ENCODE measurements around the gene MAML3.
A peak's percentile ranks its signal among the peaks of the same experiment; 100 is the strongest.

The MAML3 gene

GRCh38 chr4:140151699-140152012 is 2.3 kb downstream of the MAML3 start:
- TF ChIP-seq NFIC (IDR thresholded peaks at IDR 0.05), result no peak
- no peak for TF ChIP-seq RAD21 (IDR thresholded peaks at IDR 0.05; ENCODE audit: low read depth)
- TF ChIP-seq TAF1 (IDR thresholded peaks at IDR 0.05; ENCODE audit: low read depth), result no peak
- peak; percentile 32; the same call in 1 of the 2 replicates for TF ChIP-seq ZBTB7A (IDR thresholded peaks at IDR 0.05; ENCODE audit: low read depth)
- TF ChIP-seq REST (IDR thresholded peaks at IDR 0.05; ENCODE audit: low read depth), result no peak

DNA sequence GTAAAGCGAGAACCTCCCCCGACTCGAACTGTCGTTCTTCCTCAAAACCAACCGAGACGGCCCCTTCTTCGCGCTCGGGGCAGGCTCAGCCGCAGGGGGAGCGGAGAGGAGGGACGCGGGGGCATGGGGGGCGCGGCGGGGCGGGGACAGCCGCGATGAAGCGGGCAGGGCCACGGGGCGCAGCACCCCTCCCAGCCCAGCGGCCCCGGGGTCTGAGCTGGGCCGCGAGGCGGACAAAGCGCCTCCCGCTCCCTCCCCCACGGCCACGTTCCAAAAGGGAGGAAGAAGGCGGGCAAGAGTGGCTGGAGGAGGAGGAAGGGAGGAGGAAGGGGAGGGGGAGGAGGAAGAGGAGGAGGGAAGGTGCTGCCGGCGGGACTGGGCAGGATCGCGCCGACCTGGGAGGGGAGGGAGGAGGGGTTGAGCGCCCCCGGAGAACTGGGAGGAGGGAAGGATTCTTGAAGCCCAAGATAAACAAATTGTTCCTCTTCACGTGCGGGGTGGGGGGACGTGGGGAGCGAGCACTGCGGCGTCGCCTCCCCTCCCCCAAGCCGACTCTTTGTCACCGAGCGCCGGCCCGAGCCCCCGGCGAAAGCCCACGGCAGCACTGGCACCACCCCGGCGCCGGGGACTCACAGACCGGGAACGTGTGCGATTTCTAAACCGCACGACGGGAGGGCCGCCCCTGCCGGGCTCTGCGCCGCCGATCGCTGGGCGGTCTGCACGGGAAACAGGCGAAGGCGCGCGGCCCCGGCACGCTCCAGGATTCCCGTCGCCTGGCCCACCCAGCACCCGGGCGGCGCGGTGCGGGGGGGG is 2.9 kb downstream of the MAML3 start:
- TF ChIP-seq NFIC (IDR thresholded peaks at IDR 0.05), result 0 out of 2 replicates have a peak, but pooled peaks have one; percentile 9
- no peak for TF ChIP-seq FOXM1 (IDR thresholded peaks at IDR 0.05; ENCODE audit: borderline replicate concordance, low read depth)
- 0 out of 2 replicates have a peak, but pooled peaks have one; percentile 34 for TF ChIP-seq YY1 (IDR thresholded peaks at IDR 0.05; ENCODE audit: low read depth)
- TF ChIP-seq ZBTB7A (IDR thresholded peaks at IDR 0.05; ENCODE audit: low read depth), result peak; percentile 66; the same call in 1 of the 2 replicates
- TF ChIP-seq EGR1 (IDR thresholded peaks at IDR 0.05), result 0 out of 2 replicates have a peak, but pooled peaks have one; percentile 29
- TF ChIP-seq TCF12 (IDR thresholded peaks at IDR 0.05; ENCODE audit: low read depth), result no peak; the same call in none of the 2 replicates
- peak; percentile 63 for TF ChIP-seq MAX (IDR thresholded peaks at IDR 0.05)

DNA sequence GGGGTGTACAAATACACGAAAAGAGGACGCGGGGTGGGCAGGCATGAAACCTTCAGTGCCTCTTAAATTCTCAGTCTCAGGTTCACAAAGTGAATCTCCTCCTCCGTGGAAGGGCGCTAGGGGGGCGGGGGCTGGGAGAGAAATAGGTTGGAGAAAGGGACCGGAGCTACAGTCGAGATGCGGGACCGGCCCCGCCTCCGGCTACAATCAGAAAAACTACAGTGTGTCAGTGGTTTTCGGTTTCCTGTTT is 3.4 kb downstream of the MAML3 start:
- TF ChIP-seq TCF12 (IDR thresholded peaks at IDR 0.05; ENCODE audit: low read depth) (no peak), FOXM1 (IDR thresholded peaks at IDR 0.05; ENCODE audit: borderline replicate concordance, low read depth) (no peak), EGR1 (IDR thresholded peaks at IDR 0.05) (no peak), MAX (IDR thresholded peaks at IDR 0.05) (no peak), EP300 (IDR thresholded peaks at IDR 0.05; ENCODE audit: borderline replicate concordance) (no peak), NFIC (IDR thresholded peaks at IDR 0.05) (no peak), CEBPB (IDR thresholded peaks at IDR 0.05) (no peak), TAF1 (IDR thresholded peaks at IDR 0.05; ENCODE audit: low read depth) (no peak), REST (IDR thresholded peaks at IDR 0.05; ENCODE audit: low read depth) (no peak), CREB1 (IDR thresholded peaks at IDR 0.05; ENCODE audit: low read depth) (no peak), YY1 (IDR thresholded peaks at IDR 0.05; ENCODE audit: low read depth) (no peak), ZBTB7A (IDR thresholded peaks at IDR 0.05; ENCODE audit: low read depth) (no peak), RAD21 (IDR thresholded peaks at IDR 0.05; ENCODE audit: low read depth) (no peak), TEAD4 (IDR thresholded peaks at IDR 0.05) (no peak)
- TF ChIP-seq, protein P1, sequence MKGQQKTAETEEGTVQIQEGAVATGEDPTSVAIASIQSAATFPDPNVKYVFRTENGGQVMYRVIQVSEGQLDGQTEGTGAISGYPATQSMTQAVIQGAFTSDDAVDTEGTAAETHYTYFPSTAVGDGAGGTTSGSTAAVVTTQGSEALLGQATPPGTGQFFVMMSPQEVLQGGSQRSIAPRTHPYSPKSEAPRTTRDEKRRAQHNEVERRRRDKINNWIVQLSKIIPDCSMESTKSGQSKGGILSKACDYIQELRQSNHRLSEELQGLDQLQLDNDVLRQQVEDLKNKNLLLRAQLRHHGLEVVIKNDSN (IDR thresholded peaks at IDR 0.05), result no peak

GRCh38 chr4:140149846-140150635 is 3.9 kb downstream of the MAML3 start:
- TF ChIP-seq MAX (IDR thresholded peaks at IDR 0.05) (peak; percentile 22; the same call in 1 of the 2 replicates), EP300 (IDR thresholded peaks at IDR 0.05; ENCODE audit: borderline replicate concordance) (no peak), TCF12 (IDR thresholded peaks at IDR 0.05; ENCODE audit: low read depth) (no peak)

- no peak for TF ChIP-seq FOXM1 (IDR thresholded peaks at IDR 0.05; ENCODE audit: borderline replicate concordance, low read depth)
- TF ChIP-seq YY1 (IDR thresholded peaks at IDR 0.05; ENCODE audit: low read depth), result no peak
- no peak for TF ChIP-seq RAD21 (IDR thresholded peaks at IDR 0.05; ENCODE audit: low read depth)
- no peak for TF ChIP-seq EP300 (IDR thresholded peaks at IDR 0.05; ENCODE audit: borderline replicate concordance)
- no peak for TF ChIP-seq NFIC (IDR thresholded peaks at IDR 0.05)
- no peak for TF ChIP-seq REST (IDR thresholded peaks at IDR 0.05; ENCODE audit: low read depth)
- TF ChIP-seq, protein P1 (IDR thresholded peaks at IDR 0.05), result no peak
- TF ChIP-seq EGR1 (IDR thresholded peaks at IDR 0.05), result no peak
- no peak for TF ChIP-seq CREB1 (IDR thresholded peaks at IDR 0.05; ENCODE audit: low read depth)
Observed at GRCh38 chr4:140144050-140144449, 9.9 kb downstream of the MAML3 start.

All from Ishikawa (cell line).